Stimulated activated CD8-positive, alpha-beta memory T cell treated with anti-CD3 and anti-CD28 coated beads, Interleukin-7, amount 100 ng/mL, for 48 hours (primary cell): ENCODE data around the gene EPB41L4A.
"Not testable (repeated sequence)": the region's sequence is repeated elsewhere in the genome, so short reads cannot be mapped to it uniquely, and the experiment has no call there.

ENCODE experiments used
- DNase-seq, 2 donors: peaks; one replicate each; pipeline ENCODE4 v3.0.0-alpha.2; 2020; ENCODE audit warnings: low read depth in 1 of 2; ENCODE audit errors: extremely low read depth in 1 of 2

Gene EPB41L4A

GRCh38 chr5:112401924-112402323, 17.2 kb downstream of the EPB41L4A start:
- no peak for DNase-seq

GRCh38 chr5:112397690-112398089, 21.4 kb downstream of the EPB41L4A start:
- no peak for DNase-seq

GRCh38 chr5:112396430-112396829, 22.6 kb downstream of the EPB41L4A start:
- no peak for DNase-seq

- not testable (repeated sequence) for DNase-seq
These were observed 23.8 kb downstream of the EPB41L4A start for GRCh38 chr5:112395299-112395698.

GRCh38 chr5:112390327-112390726, 28.8 kb downstream of the EPB41L4A start:
- no peak for DNase-seq

- no peak for DNase-seq
These were observed 30.3 kb downstream of the EPB41L4A start for GRCh38 chr5:112388739-112389138.

- no peak for DNase-seq
These were observed 31.0 kb downstream of the EPB41L4A start for GRCh38 chr5:112388074-112388473.

GRCh38 chr5:112386766-112387165, 32.3 kb downstream of the EPB41L4A start:
- no peak for DNase-seq

- DNase-seq: no peak
These were observed 33.1 kb downstream of the EPB41L4A start for GRCh38 chr5:112385969-112386368.

- DNase-seq: no peak
These were observed 33.5 kb downstream of the EPB41L4A start for GRCh38 chr5:112385566-112385965.

GRCh38 chr5:112384523-112384922, 34.6 kb downstream of the EPB41L4A start:
- no peak for DNase-seq

GRCh38 chr5:112382886-112383285, 36.2 kb downstream of the EPB41L4A start:
- DNase-seq: no peak

GRCh38 chr5:112381521-112381920, 37.6 kb downstream of the EPB41L4A start:
- DNase-seq: no peak

GRCh38 chr5:112379542-112380325, 39.3 kb downstream of the EPB41L4A start:
- DNase-seq: no peak

GRCh38 chr5:112374818-112375217, 44.3 kb downstream of the EPB41L4A start:
- DNase-seq: no peak

- no peak for DNase-seq
These were observed 44.7 kb downstream of the EPB41L4A start for GRCh38 chr5:112374356-112374755.

GRCh38 chr5:112373885-112374284, 45.2 kb downstream of the EPB41L4A start:
- DNase-seq: no peak

- DNase-seq: no peak
These were observed 46.5 kb downstream of the EPB41L4A start for GRCh38 chr5:112372543-112372942.

GRCh38 chr5:112371067-112371466, 48.0 kb downstream of the EPB41L4A start:
- no peak for DNase-seq

- no peak for DNase-seq
These were observed 51.7 kb downstream of the EPB41L4A start for GRCh38 chr5:112367400-112367799.

GRCh38 chr5:112366987-112367386, 52.1 kb downstream of the EPB41L4A start:
- no peak for DNase-seq

- not testable (repeated sequence) for DNase-seq
These were observed 58.3 kb downstream of the EPB41L4A start for GRCh38 chr5:112360740-112361139.
